Uterus (tissue), 4 donors: ENCODE measurements around the gene CASR. TPM values are rescaled to one million over a fixed set of nuclear protein-coding genes. Genes with fewer than 3 reads are reported as not detected.
A peak's percentile ranks its signal among the peaks of the same experiment; 100 is the strongest.

Source experiments
- DNase-seq, 2 donors: peaks; one replicate each; pipeline ENCODE4 v3.0.0-alpha.2; 2019 to 2020
- H3K27ac ChIP-seq, 2 donors: fragments of 200-600 bp; sonication (generic); 1 replicate in 1 of 2; 2 replicates in 1 of 2; pipeline ENCODE4 v1.5.1; 2016 to 2018
- H3K27me3 ChIP-seq, 2 donors: fragments of 200-600 bp; sonication (generic); one replicate each; pipeline ENCODE4 v1.5.1; 2018 to 2019; ENCODE audit warnings: control low read depth in 1 of 2
- H3K36me3 ChIP-seq, 2 donors: fragments of 200-600 bp; sonication (generic); one replicate each; pipeline ENCODE4 v1.5.1; 2019; ENCODE audit warnings: control low read depth in 1 of 2
- H3K4me1 ChIP-seq, 2 donors: fragments of 200-600 bp; sonication (generic); one replicate each; pipeline ENCODE4 v1.5.1; 2018 to 2019; ENCODE audit warnings: control low read depth in 1 of 2
- H3K4me3 ChIP-seq, 2 donors: fragments of 200-600 bp; sonication (generic); 1 replicate in 1 of 2; 2 replicates in 1 of 2; pipeline ENCODE4 v1.5.1; 2018 to 2019; ENCODE audit warnings: mild to moderate bottlenecking in 1 of 2
- H3K9me3 ChIP-seq, 2 donors: fragments of 200-600 bp; sonication (generic); one replicate each; pipeline ENCODE4 v1.5.1; 2019; ENCODE audit warnings: control low read depth in 1 of 2
- POLR2A ChIP-seq, 2 donors: fragments of 450-650 bp; IDR thresholded peaks; one replicate each; pipeline ENCODE4 v1.6.1; 2016; ENCODE audit warnings: antibody characterized with exemption in 2 of 2, mild to moderate bottlenecking in 1 of 2, moderate library complexity in 1 of 2
- intact Hi-C: fragments of 100-400 bp; cut with DNase I; formaldehyde crosslinking; loops from one replicate; pipeline ENCODE4 v1.15.1; 2023; ENCODE audit warnings: low total_unique reads
- total RNA-seq, 4 donors: library from RNA; depleted of rRNA in 3 of 4; stranded (reverse); fragments of >200 nt in 3 of 4; gene quantifications; one replicate each; pipeline versions ENCODE4 v1.1.0 to v1.2.4, GENCODE V29; 2014 to 2023
- TF ChIP-seq, protein P1 (sequence below), 4 experiments: fragments of 200-600 bp in 2 of 4; fragments of 450-650 bp in 2 of 4; sonication (generic) in 2 of 4; IDR thresholded peaks; one replicate each; pipeline ENCODE4 v1.5.1; 2016 to 2019; ENCODE audit warnings: antibody characterized with exemption in 4 of 4, mild to moderate bottlenecking in 2 of 4, moderate library complexity in 1 of 4
- donor health status: DM: yes; HTN: yes; CAD: no.

Gene CASR
- total RNA-seq, 4 donors from 2014 or later: not detected

DNA sequence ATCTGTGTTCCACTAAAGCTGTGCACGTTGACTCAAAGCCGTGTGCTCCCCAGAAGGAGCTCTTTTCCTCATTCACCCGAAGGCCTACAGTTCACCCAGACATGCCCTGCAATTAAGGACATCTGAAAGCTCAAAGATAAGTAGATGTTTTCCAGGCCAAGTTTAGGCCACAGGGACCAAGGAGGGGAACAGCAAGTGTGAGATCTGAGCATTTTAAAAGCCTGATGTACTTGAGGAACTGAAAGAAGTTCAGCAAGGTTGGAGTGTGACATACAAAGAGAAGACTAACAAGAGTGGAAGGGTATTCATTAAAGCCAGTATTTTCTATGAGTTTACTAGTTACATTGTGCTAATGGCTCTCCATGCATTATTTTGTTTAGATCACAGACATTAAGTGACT is 68.0 kb downstream of the CASR start:
- TF ChIP-seq, protein P1, sequence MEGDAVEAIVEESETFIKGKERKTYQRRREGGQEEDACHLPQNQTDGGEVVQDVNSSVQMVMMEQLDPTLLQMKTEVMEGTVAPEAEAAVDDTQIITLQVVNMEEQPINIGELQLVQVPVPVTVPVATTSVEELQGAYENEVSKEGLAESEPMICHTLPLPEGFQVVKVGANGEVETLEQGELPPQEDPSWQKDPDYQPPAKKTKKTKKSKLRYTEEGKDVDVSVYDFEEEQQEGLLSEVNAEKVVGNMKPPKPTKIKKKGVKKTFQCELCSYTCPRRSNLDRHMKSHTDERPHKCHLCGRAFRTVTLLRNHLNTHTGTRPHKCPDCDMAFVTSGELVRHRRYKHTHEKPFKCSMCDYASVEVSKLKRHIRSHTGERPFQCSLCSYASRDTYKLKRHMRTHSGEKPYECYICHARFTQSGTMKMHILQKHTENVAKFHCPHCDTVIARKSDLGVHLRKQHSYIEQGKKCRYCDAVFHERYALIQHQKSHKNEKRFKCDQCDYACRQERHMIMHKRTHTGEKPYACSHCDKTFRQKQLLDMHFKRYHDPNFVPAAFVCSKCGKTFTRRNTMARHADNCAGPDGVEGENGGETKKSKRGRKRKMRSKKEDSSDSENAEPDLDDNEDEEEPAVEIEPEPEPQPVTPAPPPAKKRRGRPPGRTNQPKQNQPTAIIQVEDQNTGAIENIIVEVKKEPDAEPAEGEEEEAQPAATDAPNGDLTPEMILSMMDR (IDR thresholded peaks at IDR 0.05): no peak
- no peak for TF ChIP-seq POLR2A (IDR thresholded peaks at IDR 0.05)
- intact Hi-C loops: no loop called here
- H3K27me3 ChIP-seq: no peaks in the 10 kb centered on the region
- no peaks in the 10 kb centered on the region for H3K4me1 ChIP-seq
- no peak overlapping the region for H3K4me3 ChIP-seq
- no peak for DNase-seq
- H3K9me3 ChIP-seq: no peaks in the 10 kb centered on the region
- no peaks in the 10 kb centered on the region for H3K36me3 ChIP-seq
- H3K27ac ChIP-seq: no peak overlapping the region

DNA sequence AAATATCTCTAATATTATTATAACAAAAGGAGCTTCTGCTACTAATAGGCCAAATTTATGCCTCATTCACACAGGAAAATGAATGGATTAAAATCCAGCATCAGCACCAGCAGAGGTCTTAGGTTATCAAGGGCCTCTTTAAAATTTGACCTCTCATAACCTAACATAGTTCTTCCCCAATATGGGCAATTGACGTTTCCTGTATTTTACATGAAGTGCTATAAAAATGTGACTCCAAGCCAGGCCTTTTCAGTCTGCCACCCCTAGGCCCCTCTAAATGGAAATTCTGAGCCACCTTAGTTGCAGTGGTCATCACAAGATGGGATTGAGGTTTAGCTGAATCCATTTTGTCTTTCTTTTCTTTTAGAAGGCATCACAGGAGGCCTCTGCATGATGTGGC is 70.1 kb downstream of the CASR start:
- no peaks in the 10 kb centered on the region for H3K27me3 ChIP-seq
- H3K4me1 ChIP-seq: no peaks in the 10 kb centered on the region
- TF ChIP-seq, protein P1 (IDR thresholded peaks at IDR 0.05): no peak
- TF ChIP-seq POLR2A (IDR thresholded peaks at IDR 0.05): no peak
- intact Hi-C loops: no loop called here
- no peaks in the 10 kb centered on the region for H3K9me3 ChIP-seq
- H3K36me3 ChIP-seq: no peaks in the 10 kb centered on the region
- H3K4me3 ChIP-seq: no peak overlapping the region
- DNase-seq: no peak
- no peak overlapping the region for H3K27ac ChIP-seq

DNA sequence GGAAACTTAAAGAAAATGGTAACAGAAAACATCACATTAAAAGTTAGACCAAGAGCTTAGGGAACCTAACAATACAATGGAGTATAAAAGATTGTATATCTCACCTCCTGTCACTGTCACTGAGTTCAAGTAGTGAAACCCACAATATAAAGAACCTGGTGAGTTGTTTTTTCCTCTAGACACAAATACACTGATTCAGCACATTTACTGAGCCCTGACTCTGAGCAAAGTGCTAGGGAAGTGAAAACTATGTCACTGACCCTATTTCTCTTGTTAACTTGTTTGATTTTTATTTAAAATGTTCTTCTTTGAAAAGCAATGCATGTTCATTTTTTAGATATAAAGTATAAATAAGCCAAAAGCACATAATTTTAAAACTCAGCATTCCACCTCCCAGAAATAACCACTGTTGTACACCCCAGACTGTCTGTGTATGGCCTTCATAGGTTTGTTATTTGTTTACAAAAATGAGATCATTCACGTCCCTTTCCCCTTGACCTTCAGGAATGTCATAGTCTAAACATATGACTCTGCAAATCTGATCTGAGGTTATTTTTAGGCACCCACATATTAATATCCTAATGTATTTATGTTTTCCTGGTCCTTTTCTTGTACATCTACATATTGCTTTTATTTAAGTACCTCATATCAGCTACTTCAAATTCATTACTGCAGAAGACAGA is 72.4 kb downstream of the CASR start:
- no peaks in the 10 kb centered on the region for H3K4me1 ChIP-seq
- intact Hi-C loops: no loop called here
- no peak for DNase-seq

DNA sequence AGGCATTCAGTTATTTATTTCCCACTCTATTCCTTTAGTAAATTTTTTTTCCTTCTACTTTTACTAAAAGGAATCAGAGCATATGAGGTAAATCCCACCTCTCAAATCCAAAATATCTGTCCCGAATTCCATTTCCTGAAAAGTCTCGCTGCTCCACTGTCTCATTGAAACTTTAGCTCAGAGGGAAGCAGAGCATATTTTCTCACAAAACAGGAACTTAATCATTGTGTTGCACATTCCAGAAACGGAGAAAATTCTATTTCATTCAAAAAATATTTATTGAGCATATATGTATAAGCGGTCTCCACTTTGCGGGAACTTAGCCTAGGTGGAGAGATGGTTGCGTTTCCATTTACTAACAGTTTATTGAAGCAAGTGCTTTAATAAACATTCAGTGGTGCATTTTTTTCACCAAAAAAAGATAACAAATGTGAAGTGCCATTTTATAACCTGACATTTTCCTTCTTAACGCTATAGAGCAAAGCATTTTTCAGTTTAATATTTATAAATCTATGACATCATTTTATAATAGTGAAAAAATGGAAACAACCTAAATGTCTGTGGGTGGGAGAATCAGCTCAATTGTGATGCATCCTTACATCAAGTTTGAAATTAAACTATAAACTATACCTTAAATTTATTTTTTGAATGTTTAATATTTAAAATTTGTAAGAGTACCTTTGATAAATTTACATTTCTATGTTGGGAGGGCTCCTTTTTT is 74.3 kb downstream of the CASR start:
- Histone ChIP-seq H3K4me1 (no peaks in the 10 kb centered on the region), H3K27me3 (no peaks in the 10 kb centered on the region), H3K9me3 (no peaks in the 10 kb centered on the region), H3K4me3 (no peak overlapping the region), H3K27ac (no peak overlapping the region), H3K36me3 (no peaks in the 10 kb centered on the region)
- TF ChIP-seq, protein P1 (IDR thresholded peaks at IDR 0.05): no peak
- no peak for TF ChIP-seq POLR2A (IDR thresholded peaks at IDR 0.05)
- intact Hi-C loops: no loop called here
- DNase-seq: no peak

More for the DNA sequence above, 72.4 kb downstream of the CASR start:
- Histone ChIP-seq H3K36me3 (no peaks in the 10 kb centered on the region), H3K27ac (no peak overlapping the region), H3K27me3 (no peaks in the 10 kb centered on the region), H3K9me3 (no peaks in the 10 kb centered on the region), H3K4me3 (no peak overlapping the region)
- TF ChIP-seq POLR2A (IDR thresholded peaks at IDR 0.05): no peak
- TF ChIP-seq, protein P1 (IDR thresholded peaks at IDR 0.05): no peak

DNA sequence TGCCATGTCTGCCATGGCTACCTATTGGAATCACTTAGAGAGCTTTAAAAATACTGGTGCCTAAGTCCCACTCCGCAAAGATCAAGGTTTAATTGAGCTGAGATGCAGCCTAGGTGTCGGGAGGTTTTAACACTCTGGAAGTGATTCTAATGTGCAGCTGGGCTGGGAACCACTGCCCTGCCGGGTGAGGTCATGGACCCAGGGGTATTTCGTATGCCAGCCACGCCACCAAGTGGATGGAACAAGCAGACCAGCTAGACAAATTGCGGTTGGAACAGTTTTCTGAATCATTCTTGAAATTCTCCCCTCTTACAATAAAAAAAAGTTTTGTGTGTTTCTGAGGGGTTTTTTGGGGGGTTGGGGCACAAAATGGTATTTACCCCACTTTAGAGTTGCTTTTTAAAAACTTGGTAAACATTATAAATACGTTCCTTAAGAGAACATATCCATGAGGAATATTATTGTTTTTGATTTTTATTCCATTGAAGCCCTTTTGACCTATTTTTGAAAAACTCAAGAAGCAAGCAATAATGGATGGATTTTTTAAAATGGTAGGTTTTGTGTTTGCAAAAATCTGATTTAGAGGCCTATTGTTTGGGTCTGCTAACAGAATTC is 75.4 kb downstream of the CASR start:
- no peak for DNase-seq
- Histone ChIP-seq H3K9me3 (no peaks in the 10 kb centered on the region), H3K4me3 (no peak overlapping the region), H3K27ac (no peak overlapping the region), H3K4me1 (no peaks in the 10 kb centered on the region), H3K36me3 (no peaks in the 10 kb centered on the region), H3K27me3 (no peaks in the 10 kb centered on the region)
- TF ChIP-seq POLR2A (IDR thresholded peaks at IDR 0.05): no peak
- TF ChIP-seq, protein P1 (IDR thresholded peaks at IDR 0.05): peak in 1 of 4 experiments; percentile 9
- intact Hi-C loops: no loop called here
